Colonic mucosa (tissue), 4 donors: Measurements from ENCODE around the gene PHF12. TPM values are rescaled to one million over a fixed set of nuclear protein-coding genes. Genes with fewer than 3 reads are reported as not detected.

ENCODE experiments used
- DNase-seq: peaks from one replicate; pipeline ENCODE4 v3.0.0-alpha.2; 2020
- H3K27ac ChIP-seq: fragments of 200-600 bp; one replicate; pipeline ENCODE4 v1.8.0; 2021
- H3K27me3 ChIP-seq: fragments of 200-600 bp; one replicate; pipeline ENCODE4 v1.8.0; 2021
- H3K36me3 ChIP-seq: fragments of 200-600 bp; one replicate; pipeline ENCODE4 v1.8.0; 2021
- H3K4me1 ChIP-seq: fragments of 200-600 bp; one replicate; pipeline ENCODE4 v1.8.0; 2021; ENCODE audit warnings: mild to moderate bottlenecking
- H3K4me3 ChIP-seq: fragments of 200-600 bp; one replicate; pipeline ENCODE4 v1.8.0; 2021
- H3K9ac ChIP-seq, 2 donors: one replicate each; pipeline ENCODE4 v1.7.0; 2013; ENCODE audit warnings: control low read depth in 2 of 2, low read depth in 2 of 2, low read length in 2 of 2
- H3K9me3 ChIP-seq: fragments of 200-600 bp; one replicate; pipeline ENCODE4 v1.8.0; 2021
- CTCF ChIP-seq: fragments of 200-600 bp; IDR thresholded peaks from one replicate; pipeline ENCODE4 v1.8.0; 2022; ENCODE audit warnings: antibody characterized with exemption, mild to moderate bottlenecking
- intact Hi-C: fragments of 100-400 bp; cut with DNase I; formaldehyde crosslinking; loops from one replicate; pipeline ENCODE4 v1.14.1; 2022
- total RNA-seq, 2 donors: library from RNA; stranded (reverse); fragmentation: NEBNext Ultra II Directional in 1 of 2; extraction: Animal tissue kit (Norgen Biotek cat#: 25700) in 1 of 2; gene quantifications; one replicate each; pipeline ENCODE4 v1.2.1, GENCODE V29; 2021
- donor health status: healthy.
- donor health status: DM: no; HTN: no; CAD: no.
- donor health status: DM: no; HTN: no; CAD: no.

The PHF12 gene
- total RNA-seq, 2 donors from 2014 or later = 37.7 to 42.2 TPM

- H3K4me3 ChIP-seq = no peak overlapping the region
- no peak overlapping the region for H3K27ac ChIP-seq
- H3K36me3 ChIP-seq = peaks cover 5% of the 10 kb centered on the region
- no peak for DNase-seq
- intact Hi-C loops = no loop called here
- no peak overlapping the region for H3K9ac ChIP-seq
- H3K4me1 ChIP-seq = no peaks in the 10 kb centered on the region
- H3K9me3 ChIP-seq = no peaks in the 10 kb centered on the region
- H3K27me3 ChIP-seq = no peaks in the 10 kb centered on the region
- no peak for TF ChIP-seq CTCF
Measured at GRCh38 chr17:28928061-28928460, 23.3 kb downstream of the PHF12 start.

- H3K9me3 ChIP-seq = no peaks in the 10 kb centered on the region
- no peaks in the 10 kb centered on the region for H3K4me1 ChIP-seq
- peaks cover 5% of the 10 kb centered on the region for H3K36me3 ChIP-seq
- no peak for DNase-seq
- intact Hi-C loops = no loop called here
- no peak for TF ChIP-seq CTCF
- H3K27me3 ChIP-seq = no peaks in the 10 kb centered on the region
- H3K4me3 ChIP-seq = no peak overlapping the region
- H3K9ac ChIP-seq = no peak overlapping the region
- H3K27ac ChIP-seq = peak overlapping the region; percentile 57
Measured at GRCh38 chr17:28926786-28927185, 24.5 kb downstream of the PHF12 start.

- intact Hi-C loops = no loop called here
- Histone ChIP-seq H3K4me3 (no peak overlapping the region), H3K9ac (no peak overlapping the region), H3K27me3 (no peaks in the 10 kb centered on the region), H3K27ac (peak overlapping the region; percentile 57), H3K36me3 (peaks cover 5% of the 10 kb centered on the region), H3K4me1 (no peaks in the 10 kb centered on the region), H3K9me3 (no peaks in the 10 kb centered on the region)
- no peak for DNase-seq
- no peak for TF ChIP-seq CTCF
Measured at GRCh38 chr17:28926366-28926765, 25.0 kb downstream of the PHF12 start.

GRCh38 chr17:28925912-28926365, 25.4 kb downstream of the PHF12 start:
- no peaks in the 10 kb centered on the region for H3K27me3 ChIP-seq
- no peak for TF ChIP-seq CTCF
- no peaks in the 10 kb centered on the region for H3K9me3 ChIP-seq
- intact Hi-C loops = no loop called here
- peak overlapping the region; percentile 54 for H3K27ac ChIP-seq
- H3K4me3 ChIP-seq = no peak overlapping the region
- DNase-seq = no peak
- no peaks in the 10 kb centered on the region for H3K4me1 ChIP-seq
- peaks cover 5% of the 10 kb centered on the region for H3K36me3 ChIP-seq
- no peak overlapping the region for H3K9ac ChIP-seq

- no peak for DNase-seq
- Histone ChIP-seq H3K4me1 (no peaks in the 10 kb centered on the region), H3K9me3 (no peaks in the 10 kb centered on the region), H3K9ac (no peak overlapping the region), H3K27ac (no peak overlapping the region), H3K36me3 (peaks cover 18% of the 10 kb centered on the region), H3K4me3 (no peak overlapping the region), H3K27me3 (no peaks in the 10 kb centered on the region)
- intact Hi-C loops = no loop called here
- no peak for TF ChIP-seq CTCF
Measured at GRCh38 chr17:28920201-28920600, 31.1 kb downstream of the PHF12 start.
